Measurements from ENCODE around the gene SIX2. TPM values are rescaled to one million over a fixed set of nuclear protein-coding genes. Genes with fewer than 3 reads are reported as not detected.

SIX2 gene
- total RNA-seq, 1 donor from 2014 or later = 7.4 TPM

DNA sequence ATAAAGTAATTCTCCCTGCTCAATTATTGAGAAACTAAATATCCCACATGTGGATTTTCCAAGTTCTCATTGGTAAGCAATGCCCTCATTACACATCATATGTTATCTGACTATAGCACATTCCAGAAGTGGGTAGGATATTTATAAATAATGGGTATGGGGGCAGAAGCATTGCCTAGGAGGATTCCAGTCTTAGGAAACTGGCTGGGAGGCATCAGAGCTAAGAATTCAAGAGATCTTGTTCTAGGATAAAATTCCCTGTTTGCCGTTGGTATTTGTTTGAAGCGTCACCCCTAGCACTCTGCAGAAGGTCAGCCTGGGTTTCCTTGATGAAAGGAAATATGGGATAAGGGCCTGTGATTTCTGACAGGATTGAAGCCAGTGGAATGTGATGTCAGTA lies 20.1 kb downstream of the SIX2 start:
- Histone ChIP-seq H3K4me3 (ENCODE audit: insufficient read depth, low read depth, low read length) (no peak overlapping the region), H3K27me3 (ENCODE audit: insufficient read depth, low read length) (peaks cover 25% of the 10 kb centered on the region), H3K27ac (ENCODE audit: low read depth, low read length) (no peak overlapping the region), H4K20me1 (ENCODE audit: insufficient read depth, low read length) (no peaks in the 10 kb centered on the region), H3K4me2 (ENCODE audit: low read length) (no peak overlapping the region), H3K4me1 (ENCODE audit: insufficient read depth, low read length) (no peaks in the 10 kb centered on the region), H3K9ac (ENCODE audit: low read length) (no peak overlapping the region), H2AFZ (ENCODE audit: low read depth, low read length) (no peak overlapping the region), H3K36me3 (ENCODE audit: insufficient read depth, low read length) (no peaks in the 10 kb centered on the region), H3K79me2 (ENCODE audit: insufficient read depth, low read length) (no peaks in the 10 kb centered on the region), H3K9me3 (ENCODE audit: insufficient read depth, low read depth, low read length) (peaks cover 10% of the 10 kb centered on the region)
- FAIRE-seq (no peak), DNase-seq (ENCODE audit: low read depth) (no peak)
- TF ChIP-seq, protein P1, sequence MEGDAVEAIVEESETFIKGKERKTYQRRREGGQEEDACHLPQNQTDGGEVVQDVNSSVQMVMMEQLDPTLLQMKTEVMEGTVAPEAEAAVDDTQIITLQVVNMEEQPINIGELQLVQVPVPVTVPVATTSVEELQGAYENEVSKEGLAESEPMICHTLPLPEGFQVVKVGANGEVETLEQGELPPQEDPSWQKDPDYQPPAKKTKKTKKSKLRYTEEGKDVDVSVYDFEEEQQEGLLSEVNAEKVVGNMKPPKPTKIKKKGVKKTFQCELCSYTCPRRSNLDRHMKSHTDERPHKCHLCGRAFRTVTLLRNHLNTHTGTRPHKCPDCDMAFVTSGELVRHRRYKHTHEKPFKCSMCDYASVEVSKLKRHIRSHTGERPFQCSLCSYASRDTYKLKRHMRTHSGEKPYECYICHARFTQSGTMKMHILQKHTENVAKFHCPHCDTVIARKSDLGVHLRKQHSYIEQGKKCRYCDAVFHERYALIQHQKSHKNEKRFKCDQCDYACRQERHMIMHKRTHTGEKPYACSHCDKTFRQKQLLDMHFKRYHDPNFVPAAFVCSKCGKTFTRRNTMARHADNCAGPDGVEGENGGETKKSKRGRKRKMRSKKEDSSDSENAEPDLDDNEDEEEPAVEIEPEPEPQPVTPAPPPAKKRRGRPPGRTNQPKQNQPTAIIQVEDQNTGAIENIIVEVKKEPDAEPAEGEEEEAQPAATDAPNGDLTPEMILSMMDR (IDR thresholded peaks at IDR 0.05; ENCODE audit: insufficient read depth, low read depth, low read length) = no peak
- no peak for TF ChIP-seq EZH2 (IDR thresholded peaks at IDR 0.05; ENCODE audit: insufficient read depth, low read length)
- Mint-ChIP-seq H3K27ac (ENCODE audit: unreplicated experiment) (no peak overlapping the region), H3K36me3 (ENCODE audit: low read depth, unreplicated experiment) (no peaks in the 10 kb centered on the region), H3K4me3 (ENCODE audit: unreplicated experiment) (no peak overlapping the region), H3K4me1 (ENCODE audit: low read depth, unreplicated experiment) (no peaks in the 10 kb centered on the region), H3K9me3 (ENCODE audit: unreplicated experiment) (peaks cover 7% of the 10 kb centered on the region), H3K27me3 (ENCODE audit: low read depth, unreplicated experiment) (peaks cover 28% of the 10 kb centered on the region)

DNA sequence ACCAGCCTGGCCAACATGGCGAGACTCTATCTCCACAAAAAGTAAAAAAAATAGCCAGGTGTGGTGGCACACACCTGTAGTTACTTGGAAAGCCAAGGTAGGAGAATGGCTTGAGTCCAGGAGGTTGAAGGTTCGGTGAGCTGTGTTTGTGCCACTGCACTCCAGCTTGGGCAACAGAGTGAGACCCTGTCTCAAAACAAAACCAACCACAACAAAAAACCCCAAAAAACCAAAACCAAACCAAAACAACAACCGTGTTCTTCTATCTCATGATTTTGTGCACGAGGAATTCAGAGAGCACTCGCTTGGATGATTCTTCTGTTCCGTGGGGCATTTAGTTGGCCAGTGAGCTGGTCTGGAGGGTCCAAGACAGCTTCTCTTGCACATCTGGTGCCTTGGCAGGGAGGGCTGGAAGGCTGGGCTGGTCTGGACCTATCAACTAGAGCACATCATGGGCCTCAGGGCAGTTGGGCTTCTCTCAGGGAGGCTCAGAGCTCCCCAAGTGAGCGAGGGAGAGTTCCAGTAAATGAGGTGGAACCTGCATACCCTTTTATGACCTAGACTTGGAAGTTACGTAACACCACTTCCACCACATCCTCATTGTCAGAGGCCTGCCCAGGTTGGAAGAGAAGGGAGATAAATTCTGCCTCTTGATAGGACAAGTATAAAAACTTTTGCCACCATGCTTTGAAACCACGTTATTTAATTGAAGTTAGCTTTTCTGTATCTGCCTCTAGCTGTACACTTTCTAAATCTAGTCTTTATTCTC lies 25.2 kb downstream of the SIX2 start:
- DNase-seq (ENCODE audit: low read depth) = no peak
- FAIRE-seq = no peak
- Mint-ChIP-seq H3K4me3 (ENCODE audit: unreplicated experiment) (no peak overlapping the region), H3K27me3 (ENCODE audit: low read depth, unreplicated experiment) (peaks cover 13% of the 10 kb centered on the region), H3K9me3 (ENCODE audit: unreplicated experiment) (no peaks in the 10 kb centered on the region), H3K27ac (ENCODE audit: unreplicated experiment) (no peak overlapping the region), H3K4me1 (ENCODE audit: low read depth, unreplicated experiment) (no peaks in the 10 kb centered on the region), H3K36me3 (ENCODE audit: low read depth, unreplicated experiment) (no peaks in the 10 kb centered on the region)
- Histone ChIP-seq H3K9ac (ENCODE audit: low read length) (no peak overlapping the region), H3K79me2 (ENCODE audit: insufficient read depth, low read length) (no peaks in the 10 kb centered on the region), H3K4me1 (ENCODE audit: insufficient read depth, low read length) (no peaks in the 10 kb centered on the region), H3K36me3 (ENCODE audit: insufficient read depth, low read length) (no peaks in the 10 kb centered on the region), H4K20me1 (ENCODE audit: insufficient read depth, low read length) (no peaks in the 10 kb centered on the region), H3K4me2 (ENCODE audit: low read length) (no peak overlapping the region), H2AFZ (ENCODE audit: low read depth, low read length) (no peak overlapping the region), H3K27me3 (ENCODE audit: insufficient read depth, low read length) (peaks cover 8% of the 10 kb centered on the region), H3K4me3 (ENCODE audit: insufficient read depth, low read depth, low read length) (no peak overlapping the region), H3K27ac (ENCODE audit: low read depth, low read length) (no peak overlapping the region), H3K9me3 (ENCODE audit: insufficient read depth, low read depth, low read length) (peaks cover 7% of the 10 kb centered on the region)
- no peak for TF ChIP-seq EZH2 (IDR thresholded peaks at IDR 0.05; ENCODE audit: insufficient read depth, low read length)
- TF ChIP-seq, protein P1 (IDR thresholded peaks at IDR 0.05; ENCODE audit: insufficient read depth, low read depth, low read length) = no peak

DNA sequence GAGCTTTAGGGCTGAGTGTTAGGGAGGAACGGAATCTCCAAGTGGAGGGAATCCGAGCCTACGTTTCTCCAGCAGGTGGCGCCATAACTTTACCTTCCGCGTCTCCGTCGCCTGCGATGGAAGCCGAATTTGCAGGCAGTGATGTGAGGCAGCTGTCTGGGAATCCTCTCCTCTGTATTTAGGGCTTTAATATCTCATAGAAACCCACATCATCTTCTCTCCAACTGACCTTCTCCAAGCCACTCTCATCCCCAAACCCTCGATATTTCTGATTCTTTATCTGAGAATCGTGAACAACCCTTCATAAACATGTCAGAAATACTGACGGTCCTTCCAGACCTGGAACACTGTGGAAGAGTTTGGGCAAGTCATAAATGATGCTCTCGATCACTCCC lies 27.5 kb downstream of the SIX2 start:
- peak; percentile 26 for DNase-seq (ENCODE audit: low read depth)
- no peak for TF ChIP-seq EZH2 (IDR thresholded peaks at IDR 0.05; ENCODE audit: insufficient read depth, low read length)
- TF ChIP-seq, protein P1 (IDR thresholded peaks at IDR 0.05; ENCODE audit: insufficient read depth, low read depth, low read length) = peak; percentile 86
- Mint-ChIP-seq H3K27me3 (ENCODE audit: low read depth, unreplicated experiment) (peaks cover 23% of the 10 kb centered on the region), H3K4me1 (ENCODE audit: low read depth, unreplicated experiment) (no peaks in the 10 kb centered on the region), H3K4me3 (ENCODE audit: unreplicated experiment) (no peak overlapping the region), H3K9me3 (ENCODE audit: unreplicated experiment) (no peaks in the 10 kb centered on the region), H3K36me3 (ENCODE audit: low read depth, unreplicated experiment) (no peaks in the 10 kb centered on the region), H3K27ac (ENCODE audit: unreplicated experiment) (no peak overlapping the region)
- FAIRE-seq = peak; percentile 45
- H3K9ac ChIP-seq (ENCODE audit: low read length) = no peak overlapping the region
- no peaks in the 10 kb centered on the region for H4K20me1 ChIP-seq (ENCODE audit: insufficient read depth, low read length)
- no peak overlapping the region for H2AFZ ChIP-seq (ENCODE audit: low read depth, low read length)
- no peaks in the 10 kb centered on the region for H3K4me1 ChIP-seq (ENCODE audit: insufficient read depth, low read length)
- H3K27ac ChIP-seq (ENCODE audit: low read depth, low read length) = no peak overlapping the region
- H3K79me2 ChIP-seq (ENCODE audit: insufficient read depth, low read length) = no peaks in the 10 kb centered on the region
- H3K27me3 ChIP-seq (ENCODE audit: insufficient read depth, low read length) = peaks cover 19% of the 10 kb centered on the region
- H3K4me2 ChIP-seq (ENCODE audit: low read length) = no peak overlapping the region
- H3K4me3 ChIP-seq (ENCODE audit: insufficient read depth, low read depth, low read length) = no peak overlapping the region
- no peaks in the 10 kb centered on the region for H3K36me3 ChIP-seq (ENCODE audit: insufficient read depth, low read length)
- no peaks in the 10 kb centered on the region for H3K9me3 ChIP-seq (ENCODE audit: insufficient read depth, low read depth, low read length)
